Left lobe of liver (tissue), 2 donors: ENCODE measurements around the gene ATP8B1. TPM values are rescaled to one million over a fixed set of nuclear protein-coding genes. Genes with fewer than 3 reads are reported as not detected.

Source experiments
- ATAC-seq: fragments of 200-7000 bp; cut with Tn5 transposase; one replicate; pipeline ENCODE4 v1.9.1; 2020; ENCODE audit warnings: mild to moderate bottlenecking, moderate library complexity
- DNase-seq: peaks from one replicate; pipeline ENCODE4 v3.0.0-alpha.2; 2020; ENCODE audit warnings: low spot score
- total RNA-seq: library from RNA; stranded (reverse); gene quantifications from one replicate; pipeline ENCODE4 v1.2.1, GENCODE V29; 2021
- donor health status: DM: no; HTN: no; CAD: no; lungs with moderate emphysema.
- donor health status: DM: no; HTN: yes; CAD: no.

The ATP8B1 gene
- total RNA-seq, 1 donor from 2014 or later = 12.1 TPM

DNA sequence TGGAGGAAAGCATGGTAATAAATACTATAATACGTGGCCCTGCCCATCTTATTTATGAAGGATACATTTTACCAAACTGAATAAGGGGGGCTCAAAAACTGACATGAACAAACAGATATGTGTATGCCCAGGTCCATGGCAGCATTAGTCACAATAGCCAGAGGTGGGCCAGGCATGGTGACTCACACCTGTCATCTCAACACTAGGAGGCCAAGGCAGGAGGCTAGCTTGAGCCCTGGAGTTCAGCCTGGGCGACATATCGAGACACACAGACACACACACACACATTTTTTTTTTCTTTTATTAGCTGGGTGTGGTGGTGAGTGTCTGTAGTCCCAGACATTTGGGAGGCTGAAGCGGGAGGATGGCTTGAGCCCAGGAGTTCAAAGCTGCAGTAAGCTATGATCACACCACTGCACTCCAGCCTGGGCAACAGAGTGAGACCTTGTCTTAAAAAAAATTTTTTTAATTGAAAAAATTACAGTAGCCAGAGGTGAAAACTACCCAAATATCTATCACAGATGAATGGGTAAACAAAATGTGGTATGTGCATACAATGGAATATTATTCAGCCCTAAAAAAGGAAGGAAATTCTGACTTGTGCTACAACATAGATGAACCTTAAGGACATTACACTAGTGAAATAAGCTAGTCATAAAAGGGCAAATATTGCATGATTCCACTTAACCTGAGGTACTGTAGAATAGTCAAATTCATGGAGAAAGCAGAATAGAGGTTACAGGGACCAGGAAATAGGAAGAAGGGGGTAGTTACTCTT, 8.0 kb downstream of the ATP8B1 start:
- ATAC-seq (no peak), DNase-seq (peak; percentile 24)

DNA sequence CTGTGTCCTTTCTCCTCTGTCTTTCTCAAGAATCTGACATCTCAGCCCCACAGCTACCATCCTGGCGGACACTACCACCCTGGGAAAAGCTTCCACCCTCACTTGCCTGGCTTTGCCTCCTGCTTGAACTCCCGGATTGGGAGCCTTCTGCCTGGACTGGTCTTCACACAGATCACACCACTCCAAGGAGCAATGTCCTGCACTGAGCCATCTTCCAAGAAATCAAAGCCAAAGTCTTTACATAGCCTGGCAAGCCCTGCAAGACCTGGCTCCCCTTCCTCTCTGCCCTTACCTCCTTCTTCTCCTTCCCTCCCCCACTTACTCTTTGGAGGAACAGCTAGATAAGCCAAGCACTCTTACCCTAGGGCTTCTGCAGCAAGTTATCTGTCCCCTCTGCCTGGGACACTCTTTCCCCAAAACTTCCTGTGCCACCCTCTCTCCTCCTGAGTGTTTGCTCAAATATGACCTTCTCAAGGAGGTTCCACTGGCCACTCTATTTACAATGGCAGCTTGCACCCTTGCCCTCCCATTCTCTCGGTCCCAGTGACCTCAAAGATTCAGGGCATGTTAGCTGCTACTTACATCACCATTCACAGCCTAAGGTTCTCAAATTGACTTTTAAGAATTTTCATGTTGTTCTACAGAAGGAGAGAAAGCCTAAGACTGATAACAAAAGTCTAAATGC, 9.7 kb downstream of the ATP8B1 start:
- peak; percentile 24 for DNase-seq
- ATAC-seq = no peak

DNA sequence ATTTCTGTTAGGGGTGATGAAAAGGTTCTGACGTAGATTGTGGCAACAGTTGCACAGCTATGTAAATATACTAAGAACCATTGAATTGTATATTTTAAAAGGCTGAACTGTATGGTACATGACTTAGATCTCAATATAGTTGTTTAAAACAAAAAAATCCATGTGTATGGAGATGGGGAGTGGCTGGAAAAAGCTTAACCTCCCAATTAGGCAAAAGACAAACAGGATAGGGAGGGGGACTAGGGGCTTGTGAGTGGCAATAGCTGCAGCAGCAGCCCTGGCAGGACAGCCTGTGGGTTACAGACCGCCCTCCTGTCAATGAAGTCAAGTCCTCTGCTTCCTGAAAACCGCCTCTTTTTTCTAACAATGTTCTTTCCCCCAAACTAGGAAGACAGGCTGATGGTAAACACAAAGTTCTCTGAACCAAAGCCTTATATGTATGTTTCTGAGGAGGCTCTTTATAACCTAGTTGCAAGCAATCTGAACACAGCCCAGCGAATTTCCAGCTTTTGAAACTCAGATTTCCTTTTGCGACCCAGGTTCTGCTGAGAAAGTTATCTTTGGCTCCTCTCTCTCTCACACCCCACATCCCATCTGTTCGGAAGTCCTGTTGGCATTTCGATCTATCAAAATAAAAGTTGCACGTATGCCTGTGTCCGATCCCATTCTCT, 10.3 kb downstream of the ATP8B1 start:
- ATAC-seq (no peak), DNase-seq (no peak)

DNA sequence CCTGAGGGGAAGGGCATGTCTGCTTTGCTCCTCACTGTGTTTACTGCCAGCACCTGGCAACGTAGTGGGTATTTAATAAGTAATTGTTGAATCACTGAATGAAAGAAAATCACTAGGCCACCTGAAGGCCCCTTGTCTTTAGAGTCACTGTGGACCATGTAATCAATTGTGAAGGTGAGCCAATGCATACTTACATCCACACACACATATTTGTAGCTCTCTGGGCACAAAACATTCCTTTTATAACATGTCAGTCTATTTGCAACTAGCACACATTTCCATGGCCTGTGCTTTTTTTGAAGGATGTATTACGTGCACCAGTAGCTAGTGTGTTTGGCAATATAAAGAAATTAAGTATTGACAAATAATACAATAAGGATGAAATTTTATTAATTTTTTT, 11.2 kb downstream of the ATP8B1 start:
- ATAC-seq (no peak), DNase-seq (no peak)

DNA sequence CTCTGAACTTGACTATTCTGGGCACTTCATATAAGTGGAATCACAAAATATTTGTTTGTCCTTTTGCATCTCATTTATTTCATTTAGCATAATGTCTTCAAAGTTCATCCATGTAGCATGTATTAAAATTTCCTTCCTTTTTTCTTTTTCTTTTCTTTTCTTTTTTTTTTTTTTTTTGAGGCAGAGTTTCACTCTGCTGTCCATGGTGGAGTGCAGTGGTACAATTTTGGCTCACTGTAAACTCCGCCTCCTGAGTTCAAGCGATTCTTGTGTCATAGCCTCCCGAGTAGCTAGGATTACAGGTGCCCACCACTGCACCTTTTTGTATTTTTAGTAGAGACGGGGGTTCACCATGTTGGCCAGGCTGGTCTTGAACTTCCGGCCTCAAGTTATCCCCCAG, 11.9 kb downstream of the ATP8B1 start:
- ATAC-seq = no peak
- no peak for DNase-seq

DNA sequence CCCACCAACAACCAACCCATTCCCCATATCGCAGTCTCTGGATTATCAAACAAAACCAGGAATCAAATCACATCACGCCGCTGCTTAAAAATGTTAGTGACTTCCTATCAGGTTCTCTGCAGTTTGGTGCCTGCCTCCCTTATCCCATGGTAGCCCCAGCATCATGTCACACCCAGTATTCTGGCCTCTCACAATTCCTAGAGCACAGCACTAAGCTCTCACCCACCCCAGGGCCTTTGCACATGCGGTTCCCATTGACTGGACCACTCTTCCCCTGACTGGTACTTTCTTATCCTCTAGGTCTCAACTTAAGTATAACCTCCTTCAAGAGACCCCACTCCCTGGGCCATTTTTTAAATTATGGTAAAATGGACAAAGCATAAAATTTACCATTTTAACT, 12.8 kb downstream of the ATP8B1 start:
- peak; percentile 19 for DNase-seq
- no peak for ATAC-seq

DNA sequence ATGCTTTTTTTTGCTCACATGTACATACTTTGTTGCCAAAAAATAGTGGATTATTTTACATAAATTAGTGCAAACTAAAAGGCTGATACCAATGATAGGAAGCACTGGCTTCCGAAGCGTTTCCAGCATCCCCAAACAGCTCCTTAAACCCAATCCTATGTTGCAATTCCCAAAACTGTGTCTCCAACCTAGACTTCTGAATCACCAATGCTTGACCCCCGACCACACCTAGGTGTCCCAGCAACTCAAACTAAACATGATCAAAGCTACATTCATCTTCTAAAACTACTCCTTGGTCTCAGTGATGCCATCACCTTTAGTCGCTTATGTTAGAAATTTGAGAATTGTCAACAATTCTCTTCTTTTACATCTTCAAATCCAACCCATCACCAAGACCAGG, 13.4 kb downstream of the ATP8B1 start:
- no peak for ATAC-seq

DNA sequence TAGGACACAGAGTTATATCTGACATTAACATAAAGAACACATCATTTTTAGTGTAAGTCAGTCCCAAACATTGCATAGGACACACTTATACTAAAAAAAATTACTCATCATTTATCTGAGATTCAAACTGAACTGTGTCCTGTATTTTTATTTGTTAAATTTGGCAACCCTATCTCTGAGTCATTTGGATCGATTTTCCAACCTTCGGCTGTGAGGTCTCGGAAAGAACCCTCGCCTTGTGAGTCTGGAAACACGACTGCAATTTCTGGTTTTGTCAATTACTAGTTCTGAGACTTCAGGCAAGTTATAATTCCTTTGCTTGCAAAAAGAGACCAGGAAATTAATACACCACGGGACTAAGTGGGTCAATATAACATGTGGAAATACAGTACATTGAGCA, 14.0 kb downstream of the ATP8B1 start:
- ATAC-seq = peak; percentile 80
- DNase-seq = no peak

More for the DNA sequence above, 13.4 kb downstream of the ATP8B1 start:
- DNase-seq = no peak

DNA sequence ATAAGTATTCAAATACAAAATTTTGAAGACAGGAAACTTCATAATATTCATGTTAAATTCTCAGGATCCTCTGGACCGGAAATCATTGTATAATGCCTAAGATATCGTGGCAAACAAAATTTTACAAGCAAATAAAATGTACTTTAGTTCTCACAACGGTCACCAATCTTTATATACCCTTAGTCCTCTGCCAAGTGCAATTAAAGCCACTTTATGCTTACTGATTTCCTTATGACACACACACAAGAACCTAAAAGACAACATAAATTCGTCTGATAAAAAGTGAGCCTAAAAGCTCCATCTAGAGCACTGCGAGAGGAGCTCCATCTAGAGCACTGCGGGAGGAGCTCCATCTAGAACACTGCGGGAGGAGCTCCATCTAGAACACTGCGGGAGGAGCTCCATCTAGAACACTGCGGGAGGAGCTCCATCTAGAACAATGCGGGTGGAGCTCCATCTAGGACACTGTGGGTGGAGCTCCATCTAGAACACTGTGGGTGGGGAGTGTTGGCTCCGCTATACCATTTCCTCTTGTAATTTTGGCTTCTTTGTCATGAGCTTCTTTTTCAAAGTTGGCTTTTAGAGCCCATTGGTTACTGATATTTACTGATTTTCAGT, 15.9 kb downstream of the ATP8B1 start:
- ATAC-seq (no peak), DNase-seq (no peak)

DNA sequence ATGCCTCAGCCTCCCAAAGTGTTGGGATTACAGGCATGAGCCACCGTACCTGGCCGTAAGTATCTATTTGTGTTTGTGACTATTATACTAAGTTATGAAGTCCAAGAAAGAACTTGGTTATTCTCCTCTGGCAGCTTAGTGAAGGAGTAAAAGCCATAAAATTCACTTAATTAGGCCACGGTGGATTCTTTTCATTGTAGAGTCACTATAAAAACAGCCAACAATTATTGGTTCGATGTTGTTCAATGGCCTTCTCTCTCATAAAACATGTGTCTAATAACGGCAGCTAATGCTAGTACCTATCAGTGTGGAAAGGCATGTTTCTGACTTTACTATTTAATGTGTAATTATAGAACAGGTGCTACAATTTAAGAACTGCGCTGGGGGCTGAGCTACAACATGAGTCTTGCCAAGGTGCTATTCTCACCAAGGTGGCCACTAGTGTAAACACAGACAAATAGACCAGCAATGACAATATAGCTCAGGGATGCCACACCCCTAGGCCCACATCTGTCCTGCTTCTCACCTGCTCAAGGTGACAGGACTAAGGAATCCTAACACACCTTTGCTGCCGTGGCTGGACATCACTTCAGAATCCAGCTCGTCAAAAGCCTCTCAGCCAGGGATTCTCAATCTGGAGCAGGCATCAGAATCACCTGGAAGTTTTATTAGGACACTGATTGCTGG, 17.2 kb downstream of the ATP8B1 start:
- ATAC-seq (no peak), DNase-seq (no peak)

DNA sequence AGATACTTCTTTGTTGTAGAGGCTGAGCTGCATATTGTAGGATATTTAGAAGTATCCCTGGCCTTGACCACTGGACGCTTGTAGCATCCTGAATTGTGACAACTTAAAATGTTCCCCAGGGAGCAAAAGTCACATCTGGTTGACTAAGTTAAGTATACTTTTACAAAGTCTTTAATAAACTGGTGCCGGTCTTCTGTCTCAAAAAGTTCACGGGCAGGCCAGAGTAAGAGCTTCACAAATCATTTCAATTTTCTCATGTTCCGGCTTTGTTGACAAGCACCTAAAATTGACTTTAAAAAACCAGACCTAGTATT, 18.4 kb downstream of the ATP8B1 start:
- DNase-seq = no peak
- no peak for ATAC-seq

DNA sequence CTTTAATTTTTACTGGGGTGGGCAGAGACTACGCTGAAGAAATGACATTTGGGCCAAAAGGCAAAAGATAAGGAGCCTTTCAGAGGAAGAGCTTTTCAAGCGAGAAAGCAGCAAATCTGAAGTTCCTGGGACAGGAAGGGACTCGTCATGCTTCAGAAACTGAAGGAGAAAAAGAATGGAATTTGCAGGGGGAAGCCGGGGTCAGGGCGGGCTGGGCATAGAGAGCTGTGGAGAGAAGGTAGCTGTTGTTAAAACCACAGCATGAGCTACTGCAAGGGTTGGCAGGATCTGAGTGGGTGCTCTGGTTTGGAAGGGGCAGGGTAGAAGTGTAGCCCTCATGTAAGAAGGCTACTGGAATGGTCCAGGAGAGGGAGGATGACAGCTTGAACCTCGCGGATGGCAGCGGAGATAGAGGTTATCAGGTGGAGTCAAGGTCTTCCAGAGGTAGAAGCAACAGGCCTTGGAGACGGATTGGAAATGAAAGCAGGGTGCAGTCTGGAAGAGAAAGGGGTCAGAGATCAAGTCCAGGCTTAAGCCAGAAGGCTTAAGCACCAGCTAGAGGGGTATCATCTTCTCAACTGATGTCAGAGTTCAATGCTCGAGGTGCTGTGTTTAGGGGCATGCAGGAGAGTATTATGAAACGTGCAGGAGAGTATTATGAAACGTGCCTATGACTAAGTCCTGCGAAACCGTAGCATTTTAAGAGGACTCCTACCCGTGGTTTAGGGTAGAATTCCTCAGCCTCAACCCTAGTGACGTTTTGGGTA, 18.9 kb downstream of the ATP8B1 start:
- no peak for DNase-seq
- ATAC-seq = peak; percentile 47

DNA sequence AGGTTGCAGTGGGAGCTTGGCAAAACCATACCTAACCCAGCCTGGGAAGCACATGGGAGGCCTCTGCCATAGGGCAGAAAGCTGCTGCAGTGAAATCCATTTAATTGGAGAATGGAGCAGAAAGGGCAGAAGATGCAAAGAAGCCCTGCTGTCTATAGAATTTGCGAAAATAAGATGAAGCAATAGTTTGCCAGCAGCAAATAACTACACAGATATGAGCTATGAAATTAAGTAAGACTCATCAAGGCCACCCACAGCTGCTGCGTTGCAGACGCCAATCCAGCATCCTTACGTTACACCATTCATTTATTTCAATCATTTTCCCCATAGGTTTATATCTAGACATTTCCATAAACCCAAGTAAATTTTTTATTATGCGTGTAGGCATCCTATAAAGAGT, 21.1 kb downstream of the ATP8B1 start:
- no peak for ATAC-seq
- DNase-seq = no peak

DNA sequence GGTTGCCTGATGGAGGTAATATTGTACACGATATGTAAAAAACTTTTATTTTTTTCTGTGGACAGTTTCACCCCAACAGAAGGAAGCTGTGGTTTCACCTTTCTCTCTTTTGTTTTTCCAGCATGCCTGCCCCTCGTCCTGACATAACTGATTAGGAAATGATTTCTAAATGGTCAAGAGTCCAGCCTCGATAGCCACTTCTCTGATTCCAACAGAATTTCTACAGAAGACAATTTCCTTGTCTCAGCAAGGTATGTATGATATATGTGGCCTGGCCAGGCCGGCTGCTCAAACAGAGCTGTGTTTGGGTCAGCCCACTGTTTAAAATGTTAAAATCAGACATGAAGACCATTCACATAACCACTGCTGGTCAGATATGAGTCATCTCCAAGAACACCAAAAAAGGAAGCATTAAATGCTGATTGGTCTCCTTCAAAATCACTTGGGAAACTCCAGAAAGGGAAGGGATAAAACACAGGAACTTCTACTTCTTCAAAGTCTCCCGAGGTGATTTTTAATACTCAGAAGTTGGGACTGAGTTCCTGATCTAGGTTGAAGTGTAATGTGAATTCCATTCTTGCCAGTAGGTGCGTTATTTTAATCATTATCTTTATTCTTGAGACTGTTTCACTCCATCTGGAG, 22.3 kb downstream of the ATP8B1 start:
- DNase-seq (no peak), ATAC-seq (peak; percentile 61)

DNA sequence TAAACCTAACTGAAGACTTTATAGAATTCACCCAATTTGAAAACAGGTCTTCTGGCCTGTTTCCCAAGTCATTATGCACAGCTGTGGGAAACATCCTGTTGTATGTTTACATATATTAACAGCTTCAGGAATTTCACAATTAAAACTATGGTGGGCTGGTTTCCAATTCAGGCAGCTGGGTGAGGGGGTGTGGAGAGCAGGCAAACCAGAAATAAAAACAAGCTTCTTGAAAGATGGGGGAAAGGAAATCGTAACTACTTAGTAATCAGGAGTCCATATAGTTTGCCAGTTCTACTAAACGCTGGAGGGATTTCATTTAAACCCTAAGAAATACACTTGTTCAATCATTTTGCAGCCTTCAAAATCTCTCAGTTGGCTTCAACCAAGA, 22.8 kb downstream of the ATP8B1 start:
- peak; percentile 13 for ATAC-seq
- DNase-seq = no peak

DNA sequence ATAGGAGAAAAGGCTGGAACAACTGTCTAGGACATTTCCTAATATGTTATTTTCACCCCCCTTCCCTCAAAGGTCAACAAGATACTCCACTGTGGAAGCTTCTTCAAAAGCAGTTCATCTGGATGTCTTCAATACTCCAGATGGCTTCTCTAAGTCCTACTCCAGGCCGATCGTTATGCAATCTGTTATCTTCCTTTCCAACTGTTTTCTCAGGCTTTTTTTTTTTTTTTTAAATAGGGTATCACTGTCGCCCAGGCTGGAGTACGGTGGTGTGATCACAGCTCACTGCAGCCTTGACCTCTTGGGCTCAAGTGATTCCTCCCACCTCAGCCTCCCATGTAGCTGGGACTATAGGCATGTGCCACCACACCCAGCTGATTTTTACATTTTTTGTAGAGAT, 26.3 kb downstream of the ATP8B1 start:
- ATAC-seq (no peak), DNase-seq (no peak)

DNA sequence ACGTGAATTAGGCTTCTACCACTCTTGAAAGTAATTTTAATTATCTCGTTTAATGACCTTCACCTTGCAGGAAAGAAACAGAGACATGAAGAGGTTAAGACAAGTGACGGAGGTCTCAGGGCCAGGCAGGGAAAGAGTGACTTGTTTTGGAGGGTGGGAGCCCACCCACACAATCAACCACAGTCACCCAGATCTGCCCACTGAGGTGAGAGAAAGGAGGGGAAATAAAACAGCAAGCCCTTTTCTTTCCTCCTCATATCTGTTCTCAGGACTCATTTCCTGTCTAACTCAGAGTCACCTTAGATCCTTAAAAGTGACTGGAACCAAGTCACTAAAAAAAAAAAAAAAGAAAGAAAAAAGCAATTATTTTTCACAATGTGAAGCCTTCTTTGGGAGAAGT, 26.8 kb downstream of the ATP8B1 start:
- no peak for DNase-seq
- ATAC-seq = no peak

DNA sequence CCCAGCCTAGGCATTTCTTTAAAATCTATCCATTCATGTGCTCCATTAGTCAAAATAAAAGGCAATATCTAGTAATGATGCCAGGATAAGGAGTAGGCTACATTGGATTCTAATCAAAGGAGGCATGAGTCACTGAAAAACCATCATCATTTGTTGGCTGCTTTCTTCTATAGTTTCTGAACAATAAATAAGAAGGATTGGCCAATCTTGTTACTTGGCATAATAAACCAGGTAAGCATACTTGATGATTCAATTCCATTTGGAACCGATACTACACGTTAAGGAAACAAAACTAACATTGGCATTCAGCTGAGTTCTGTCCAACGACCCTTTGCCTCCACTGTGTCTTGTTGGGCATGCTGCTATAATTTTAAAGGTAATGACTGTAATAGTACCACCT, 27.2 kb downstream of the ATP8B1 start:
- ATAC-seq = no peak
- no peak for DNase-seq

DNA sequence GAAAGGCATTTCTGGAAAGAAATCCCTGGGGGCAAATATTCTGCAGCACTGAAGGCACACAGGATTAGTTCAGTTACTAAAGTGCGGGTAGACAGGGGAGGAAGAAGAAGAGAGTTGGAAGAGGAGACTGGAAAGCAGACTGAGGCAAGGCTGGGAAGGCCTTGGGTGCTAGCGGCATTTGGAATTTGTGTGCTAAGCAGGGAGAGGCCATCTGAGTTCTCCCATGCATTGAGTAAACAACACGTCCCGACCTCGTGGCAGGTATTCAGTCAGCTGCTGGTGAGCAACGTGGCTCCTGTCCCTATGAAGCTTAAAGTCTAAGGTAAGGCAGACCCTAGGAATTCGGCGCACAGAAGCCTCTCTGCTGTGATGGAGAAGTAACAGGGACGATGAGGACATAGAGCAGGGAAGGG, 30.7 kb downstream of the ATP8B1 start:
- ATAC-seq = peak; percentile 76
- no peak for DNase-seq

DNA sequence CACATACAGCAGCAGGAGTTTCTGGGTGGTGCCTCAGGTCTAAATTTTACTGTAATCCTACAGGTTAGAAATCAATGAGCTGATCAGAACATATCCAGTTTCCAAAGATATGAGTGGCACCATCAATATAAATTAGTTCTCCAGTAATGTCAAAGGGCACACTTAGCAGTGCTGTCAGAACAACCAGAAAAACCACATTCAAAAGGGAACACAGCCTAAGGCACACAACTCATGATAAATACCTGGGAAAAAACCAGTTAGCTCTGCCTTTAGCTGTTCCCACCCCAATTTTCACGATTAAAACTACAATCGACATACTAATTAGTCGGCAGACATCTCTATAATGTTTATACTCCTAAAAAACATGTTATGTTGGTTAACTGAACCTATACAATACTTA, 31.5 kb downstream of the ATP8B1 start:
- ATAC-seq (no peak), DNase-seq (no peak)
